Measurements from ENCODE around the gene NBPF1.
"Not testable (repeated sequence)": the region's sequence is repeated elsewhere in the genome, so short reads cannot be mapped to it uniquely, and the experiment has no call there.

NBPF1 gene

GRCh38 chr1:16631248-16632043 lies 18.1 kb upstream of the NBPF1 start:
- in situ Hi-C loops (cut with HindIII; ENCODE audit: low pct_unique_long_range_greater_than_20kb, low sequenced_read_pairs), result no loop called here
- no peak for DNase-seq (ENCODE audit: low read depth in 1 of 2, low spot score in 1 of 2)

GRCh38 chr1:16630661-16631247 lies 17.4 kb upstream of the NBPF1 start:
- no peak for DNase-seq (ENCODE audit: low read depth in 1 of 2, low spot score in 1 of 2)
- no peak for TF ChIP-seq JUND (IDR thresholded peaks at IDR 0.05; ENCODE audit: low read depth)
- in situ Hi-C loops (cut with HindIII; ENCODE audit: low pct_unique_long_range_greater_than_20kb, low sequenced_read_pairs), result no loop called here

More at GRCh38 chr1:16631248-16632043, 18.1 kb upstream of the NBPF1 start:
- no peak for TF ChIP-seq JUND (IDR thresholded peaks at IDR 0.05; ENCODE audit: low read depth)

- in situ Hi-C loops (cut with HindIII; ENCODE audit: low pct_unique_long_range_greater_than_20kb, low sequenced_read_pairs); DNase-seq (ENCODE audit: low read depth in 1 of 2, low spot score in 1 of 2): not testable (repeated sequence)
These were observed 16.7 kb upstream of the NBPF1 start for GRCh38 chr1:16629916-16630530.

GRCh38 chr1:16628361-16629111 lies 15.2 kb upstream of the NBPF1 start:
- in situ Hi-C loops (cut with HindIII; ENCODE audit: low pct_unique_long_range_greater_than_20kb, low sequenced_read_pairs), result no loop called here
- no peak for DNase-seq (ENCODE audit: low read depth in 1 of 2, low spot score in 1 of 2)
- TF ChIP-seq JUND (IDR thresholded peaks at IDR 0.05; ENCODE audit: low read depth), result no peak

GRCh38 chr1:16626409-16626983 lies 13.1 kb upstream of the NBPF1 start:
- in situ Hi-C loops (cut with HindIII; ENCODE audit: low pct_unique_long_range_greater_than_20kb, low sequenced_read_pairs); DNase-seq (ENCODE audit: low read depth in 1 of 2, low spot score in 1 of 2): not testable (repeated sequence)

- TF ChIP-seq JUND (IDR thresholded peaks at IDR 0.05; ENCODE audit: low read depth), result no peak
- DNase-seq (ENCODE audit: low read depth in 1 of 2, low spot score in 1 of 2), result no peak
- in situ Hi-C loops (cut with HindIII; ENCODE audit: low pct_unique_long_range_greater_than_20kb, low sequenced_read_pairs), result no loop called here
These were observed 12.4 kb upstream of the NBPF1 start for GRCh38 chr1:16625497-16626408.

- in situ Hi-C loops (cut with HindIII; ENCODE audit: low pct_unique_long_range_greater_than_20kb, low sequenced_read_pairs); DNase-seq (ENCODE audit: low read depth in 1 of 2, low spot score in 1 of 2): not testable (repeated sequence)
These were observed 10.7 kb upstream of the NBPF1 start for GRCh38 chr1:16623812-16624719.

- DNase-seq (ENCODE audit: low read depth in 1 of 2, low spot score in 1 of 2); in situ Hi-C loops (cut with HindIII; ENCODE audit: low pct_unique_long_range_greater_than_20kb, low sequenced_read_pairs): not testable (repeated sequence)
These were observed 10.0 kb upstream of the NBPF1 start for GRCh38 chr1:16623337-16623736.

GRCh38 chr1:16621681-16622315 lies 8.4 kb upstream of the NBPF1 start:
- DNase-seq (ENCODE audit: low read depth in 1 of 2, low spot score in 1 of 2); in situ Hi-C loops (cut with HindIII; ENCODE audit: low pct_unique_long_range_greater_than_20kb, low sequenced_read_pairs): not testable (repeated sequence)

GRCh38 chr1:16621300-16621658 lies 7.9 kb upstream of the NBPF1 start:
- TF ChIP-seq JUND (IDR thresholded peaks at IDR 0.05; ENCODE audit: low read depth), result no peak
- in situ Hi-C loops (cut with HindIII; ENCODE audit: low pct_unique_long_range_greater_than_20kb, low sequenced_read_pairs), result no loop called here
- DNase-seq (ENCODE audit: low read depth in 1 of 2, low spot score in 1 of 2), result no peak

GRCh38 chr1:16619803-16620501 lies 6.6 kb upstream of the NBPF1 start:
- in situ Hi-C loops (cut with HindIII; ENCODE audit: low pct_unique_long_range_greater_than_20kb, low sequenced_read_pairs), result not testable (repeated sequence)

More at GRCh38 chr1:16619803-16620501, 6.6 kb upstream of the NBPF1 start:
- DNase-seq (ENCODE audit: low read depth in 1 of 2, low spot score in 1 of 2), result not testable (repeated sequence)

Measured in T47D (cell line).